Ovary (tissue), 3 donors: ENCODE measurements around the gene NR1D2.

Experiments
- EP300 ChIP-seq: sonication (generic); formaldehyde crosslinking; IDR thresholded peaks from one replicate; pipeline ENCODE4 v1.6.1; 2017; ENCODE audit warnings: antibody characterized with exemption
- POLR2A ChIP-seq: fragments of 450-650 bp; IDR thresholded peaks from one replicate; pipeline ENCODE4 v1.6.1; 2017; ENCODE audit warnings: antibody characterized with exemption, mild to moderate bottlenecking, moderate library complexity
- TF ChIP-seq, protein P1 (sequence below), 3 donors: fragments of 450-650 bp in 2 of 3; fragments of 200-600 bp in 1 of 3; IDR thresholded peaks; one replicate each; pipeline versions ENCODE4 v1.5.1 to v1.8.0; 2016 to 2022; ENCODE audit warnings: antibody characterized with exemption in 3 of 3, mild to moderate bottlenecking in 1 of 3
- donor health status: DM: no; HTN: no; CAD: no.

DNA sequence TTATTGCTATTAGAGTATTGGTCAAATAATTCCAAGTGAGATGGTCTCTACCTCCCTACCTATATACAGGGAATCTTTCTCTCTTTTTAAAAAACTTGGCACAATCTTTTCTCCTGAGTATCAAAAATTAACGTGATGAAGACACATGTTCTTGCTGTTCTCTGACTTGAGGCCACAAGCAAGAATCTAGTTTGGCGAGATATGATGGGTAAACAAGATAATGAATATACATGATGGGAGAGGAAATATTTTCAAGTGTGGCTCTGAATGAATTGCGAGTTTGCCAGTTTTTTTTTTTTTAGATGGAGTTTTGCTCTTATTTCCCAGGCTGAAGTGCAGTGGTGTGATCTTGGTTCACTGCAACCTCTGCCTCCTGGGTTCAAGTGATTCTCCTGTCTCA, 11.6 kb downstream of the NR1D2 start:
- TF ChIP-seq, protein P1, sequence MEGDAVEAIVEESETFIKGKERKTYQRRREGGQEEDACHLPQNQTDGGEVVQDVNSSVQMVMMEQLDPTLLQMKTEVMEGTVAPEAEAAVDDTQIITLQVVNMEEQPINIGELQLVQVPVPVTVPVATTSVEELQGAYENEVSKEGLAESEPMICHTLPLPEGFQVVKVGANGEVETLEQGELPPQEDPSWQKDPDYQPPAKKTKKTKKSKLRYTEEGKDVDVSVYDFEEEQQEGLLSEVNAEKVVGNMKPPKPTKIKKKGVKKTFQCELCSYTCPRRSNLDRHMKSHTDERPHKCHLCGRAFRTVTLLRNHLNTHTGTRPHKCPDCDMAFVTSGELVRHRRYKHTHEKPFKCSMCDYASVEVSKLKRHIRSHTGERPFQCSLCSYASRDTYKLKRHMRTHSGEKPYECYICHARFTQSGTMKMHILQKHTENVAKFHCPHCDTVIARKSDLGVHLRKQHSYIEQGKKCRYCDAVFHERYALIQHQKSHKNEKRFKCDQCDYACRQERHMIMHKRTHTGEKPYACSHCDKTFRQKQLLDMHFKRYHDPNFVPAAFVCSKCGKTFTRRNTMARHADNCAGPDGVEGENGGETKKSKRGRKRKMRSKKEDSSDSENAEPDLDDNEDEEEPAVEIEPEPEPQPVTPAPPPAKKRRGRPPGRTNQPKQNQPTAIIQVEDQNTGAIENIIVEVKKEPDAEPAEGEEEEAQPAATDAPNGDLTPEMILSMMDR (IDR thresholded peaks at IDR 0.05), result no peak
- TF ChIP-seq POLR2A, result no peak
- no peak for TF ChIP-seq EP300
